Tibial nerve (tissue), 4 donors: Measurements from ENCODE around the gene NRXN3.

Experiments
- EP300 ChIP-seq, 2 donors: sonication (generic); formaldehyde crosslinking; IDR thresholded peaks; one replicate each; pipeline ENCODE4 v1.6.1; 2017; ENCODE audit warnings: antibody characterized with exemption in 2 of 2, mild to moderate bottlenecking in 1 of 2
- POLR2A ChIP-seq, 2 donors: fragments of 450-650 bp; IDR thresholded peaks; one replicate each; pipeline ENCODE4 v1.6.1; 2017; ENCODE audit warnings: antibody characterized with exemption in 2 of 2, mild to moderate bottlenecking in 2 of 2, moderate library complexity in 2 of 2
- TF ChIP-seq, protein P1 (sequence below), 5 experiments: fragments of 200-600 bp in 3 of 5; fragments of 450-650 bp in 2 of 5; sonication (generic) in 3 of 5; IDR thresholded peaks; one replicate each; pipeline ENCODE4 v1.5.1; 2016 to 2019; ENCODE audit warnings: antibody characterized with exemption in 5 of 5, mild to moderate bottlenecking in 3 of 5, moderate library complexity in 2 of 5

DNA sequence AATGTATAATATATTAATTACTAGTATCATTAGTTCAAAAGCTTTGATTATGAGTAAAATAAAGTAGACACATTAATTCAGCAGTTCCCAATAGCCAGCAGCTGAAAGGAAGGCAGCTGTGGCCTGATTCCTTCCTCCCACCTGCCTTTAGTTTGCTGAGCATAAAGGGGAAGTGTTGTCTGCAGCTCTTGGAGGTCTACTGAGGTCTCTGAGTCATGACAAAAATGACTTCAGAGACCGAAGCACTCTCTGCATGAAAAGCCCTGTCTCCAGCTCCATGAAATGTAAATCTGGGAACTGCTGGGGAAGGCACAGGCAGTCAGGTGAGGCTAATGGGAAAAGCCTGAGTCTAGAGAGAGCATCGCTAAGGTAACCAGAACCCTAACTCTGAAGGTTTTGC, 165.4 kb downstream of the NRXN3 start:
- TF ChIP-seq POLR2A (IDR thresholded peaks at IDR 0.05) (no peak), EP300 (IDR thresholded peaks at IDR 0.05) (no peak)
- TF ChIP-seq, protein P1, sequence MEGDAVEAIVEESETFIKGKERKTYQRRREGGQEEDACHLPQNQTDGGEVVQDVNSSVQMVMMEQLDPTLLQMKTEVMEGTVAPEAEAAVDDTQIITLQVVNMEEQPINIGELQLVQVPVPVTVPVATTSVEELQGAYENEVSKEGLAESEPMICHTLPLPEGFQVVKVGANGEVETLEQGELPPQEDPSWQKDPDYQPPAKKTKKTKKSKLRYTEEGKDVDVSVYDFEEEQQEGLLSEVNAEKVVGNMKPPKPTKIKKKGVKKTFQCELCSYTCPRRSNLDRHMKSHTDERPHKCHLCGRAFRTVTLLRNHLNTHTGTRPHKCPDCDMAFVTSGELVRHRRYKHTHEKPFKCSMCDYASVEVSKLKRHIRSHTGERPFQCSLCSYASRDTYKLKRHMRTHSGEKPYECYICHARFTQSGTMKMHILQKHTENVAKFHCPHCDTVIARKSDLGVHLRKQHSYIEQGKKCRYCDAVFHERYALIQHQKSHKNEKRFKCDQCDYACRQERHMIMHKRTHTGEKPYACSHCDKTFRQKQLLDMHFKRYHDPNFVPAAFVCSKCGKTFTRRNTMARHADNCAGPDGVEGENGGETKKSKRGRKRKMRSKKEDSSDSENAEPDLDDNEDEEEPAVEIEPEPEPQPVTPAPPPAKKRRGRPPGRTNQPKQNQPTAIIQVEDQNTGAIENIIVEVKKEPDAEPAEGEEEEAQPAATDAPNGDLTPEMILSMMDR (IDR thresholded peaks at IDR 0.05): no peak
